ENCODE data around the gene WDR74.

The WDR74 gene

DNA sequence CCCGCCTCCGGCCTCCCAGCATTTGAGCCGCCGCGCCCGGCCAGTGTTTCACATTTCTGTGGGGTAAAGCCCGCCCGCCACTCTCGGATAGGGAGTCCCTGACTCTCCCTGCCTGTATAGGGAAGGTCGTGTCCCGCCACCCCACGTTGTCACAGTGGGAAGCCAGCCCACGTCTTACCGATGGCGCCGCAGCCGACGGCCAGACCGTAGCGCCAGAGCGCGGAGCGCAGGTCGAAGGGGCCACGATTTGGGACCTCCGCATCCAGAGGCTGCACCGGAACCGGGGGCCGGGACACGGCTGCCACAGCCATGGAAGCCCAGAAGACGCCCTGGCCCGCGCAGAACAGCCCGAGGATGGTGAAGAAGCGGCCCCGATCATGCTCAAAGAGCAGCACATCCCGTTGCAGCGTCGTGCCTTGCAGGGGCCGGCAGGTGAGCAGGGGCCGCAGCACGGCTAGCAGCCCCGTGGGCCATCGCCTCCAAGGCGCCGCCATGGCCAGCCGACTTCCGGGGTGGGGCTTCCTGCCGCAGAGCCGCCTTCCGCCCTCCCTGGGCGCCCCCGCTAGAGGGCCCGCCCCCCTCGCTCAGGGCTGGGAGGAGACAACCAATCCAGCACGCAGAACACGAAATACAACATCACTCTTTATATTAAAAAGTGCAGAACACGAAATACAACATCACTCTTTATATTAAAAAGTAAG lies 47.7 kb downstream of the WDR74 start, which contains the start of gene TMEM223:
Gene TMEM223, minus strand, starts transcription at position 506 of the 701 bp plus-strand sequence. Its CDS starts 12 bp downstream, at position 494.
- peak; percentile 68 for DNase-seq

DNA sequence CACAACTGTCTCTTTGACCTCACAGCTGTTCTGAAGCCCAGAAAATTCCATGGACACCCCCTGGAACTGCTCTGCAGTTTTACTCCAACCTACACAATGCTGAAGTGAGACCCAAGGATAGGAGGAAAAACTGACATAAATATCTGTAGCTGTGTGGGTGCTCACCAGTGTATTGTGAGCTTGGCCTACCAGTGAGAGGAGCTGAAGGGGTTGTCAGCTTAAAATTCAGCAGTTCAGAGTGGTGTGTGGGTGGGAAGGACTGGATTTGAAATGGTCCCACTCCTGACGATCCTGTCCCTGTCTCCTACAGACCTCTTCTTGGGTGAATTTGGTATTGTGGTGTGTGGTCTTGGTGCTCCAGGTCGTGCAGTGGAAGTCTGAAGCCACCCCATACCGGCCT lies 49.8 kb downstream of the WDR74 start:
- DNase-seq, result no peak

DNA sequence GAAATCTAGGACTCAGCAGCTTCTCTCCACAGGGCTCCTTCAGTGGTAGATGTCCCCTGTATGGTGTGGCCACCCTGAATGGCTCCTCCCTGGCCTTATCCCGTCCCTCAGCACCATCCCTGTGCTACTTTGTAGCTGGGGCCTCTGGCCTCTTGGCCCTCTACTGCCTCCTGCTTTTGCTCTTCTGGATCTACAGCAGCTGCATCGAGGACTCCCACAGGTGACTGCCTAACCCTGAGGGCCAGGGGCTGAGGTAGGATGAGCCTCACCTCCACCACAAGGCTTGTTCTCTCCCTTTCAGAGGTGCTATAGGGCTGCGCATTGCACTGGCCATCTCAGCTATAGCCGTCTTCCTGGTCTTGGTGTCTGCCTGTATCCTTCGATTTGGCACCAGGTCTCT lies 50.4 kb downstream of the WDR74 start:
- no peak for DNase-seq

DNA sequence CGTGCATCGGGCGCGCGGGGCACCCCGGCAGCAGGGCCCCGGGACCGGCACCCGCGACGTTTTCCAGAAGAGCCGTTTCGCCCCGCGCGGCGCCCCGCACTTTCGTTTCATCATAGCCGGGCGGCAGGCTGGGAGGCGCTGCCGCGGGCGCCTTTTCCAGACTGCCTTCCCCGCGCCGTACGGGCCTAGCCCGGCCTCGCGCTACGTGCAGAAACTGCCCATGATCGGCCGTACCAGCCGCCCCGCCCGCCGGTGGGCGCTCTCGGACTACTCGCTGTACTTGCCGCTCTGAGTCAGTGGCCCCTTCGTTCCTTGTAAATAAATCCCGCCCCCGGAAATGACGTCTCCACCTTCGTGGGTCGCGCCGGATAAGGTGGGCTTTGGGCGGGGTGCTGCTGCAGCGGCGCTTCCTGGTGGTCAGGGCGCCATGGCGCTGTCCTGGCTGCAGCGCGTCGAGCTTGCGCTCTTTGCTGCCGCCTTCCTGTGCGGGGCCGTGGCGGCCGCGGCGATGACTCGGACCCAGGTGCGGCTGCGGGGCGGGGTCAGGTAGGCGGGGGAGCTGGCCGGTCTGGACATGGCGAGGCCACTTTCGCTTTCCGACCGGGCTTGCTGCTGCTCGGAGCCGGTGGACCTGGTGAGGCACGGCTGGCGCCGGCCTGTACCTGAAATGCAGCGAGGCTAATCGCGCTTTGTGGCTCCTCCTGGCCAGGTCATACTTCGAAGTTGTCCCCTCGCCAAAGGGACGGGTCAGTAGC lies 52.2 kb downstream of the WDR74 start, which contains the start of gene TMEM179B:
Gene TMEM179B, plus strand, starts transcription at position 398 of the 755 bp plus-strand sequence. Its CDS starts 30 bp downstream, at position 428.
- peak; percentile 96 for DNase-seq

DNA sequence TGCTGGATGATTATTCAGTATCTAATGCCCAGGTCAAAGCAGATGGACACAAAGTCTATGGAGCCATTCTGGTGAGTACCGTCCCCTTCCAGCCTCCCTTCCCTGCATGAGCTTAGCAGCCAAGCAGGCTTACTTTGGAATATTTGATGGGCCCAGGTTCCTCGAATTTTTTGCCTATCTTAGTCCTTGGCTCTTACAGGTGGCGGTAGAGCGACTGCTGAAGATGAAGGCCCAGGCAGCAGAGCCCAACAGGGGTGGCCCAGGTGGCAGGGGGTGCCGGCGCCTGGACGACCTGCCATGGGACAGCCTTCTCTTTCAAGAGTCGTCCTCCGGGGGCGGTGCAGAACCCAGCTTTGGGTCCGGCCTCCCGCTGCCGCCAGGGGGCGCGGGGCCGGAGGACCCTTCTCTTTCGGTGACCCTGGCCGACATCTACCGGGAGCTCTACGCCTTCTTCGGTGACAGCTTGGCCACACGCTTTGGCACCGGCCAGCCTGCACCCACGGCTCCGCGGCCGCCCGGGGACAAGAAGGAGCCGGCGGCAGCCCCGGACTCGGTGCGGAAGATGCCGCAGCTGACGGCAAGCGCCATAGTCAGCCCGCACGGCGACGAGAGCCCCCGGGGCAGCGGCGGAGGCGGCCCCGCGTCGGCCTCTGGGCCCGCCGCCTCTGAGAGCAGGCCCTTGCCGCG lies 52.9 kb downstream of the WDR74 start:
- peak; percentile 81 for DNase-seq
